HCT116 (cell line): ENCODE results near the gene ATG10. TPM values are rescaled to one million over a fixed set of nuclear protein-coding genes. Genes with fewer than 3 reads are reported as not detected.
"Not testable (repeated sequence)": the region's sequence is repeated elsewhere in the genome, so short reads cannot be mapped to it uniquely, and the experiment has no call there.

Experiments used
- ATAC-seq: fragments of 200-7000 bp; cut with Tn5 transposase; 2 replicates; pipeline ENCODE4 v1.9.1; 2020; ENCODE audit warnings: mild to moderate bottlenecking, moderate library complexity
- BruUV-seq: library from RNA; stranded (reverse); fragments of 400-500 nt; replicated peaks from 2 replicates; lab custom pipeline; 2021; lab: Mats Ljungman, UMichigan
- CTCF ChIA-PET: fragments of 300-600 bp; sonication (Branson Sonifier 250); formaldehyde crosslinking; loops from one replicate; lab custom pipeline; 2021; ENCODE audit warnings: antibody characterized with exemption; lab: Charles Lee
- POLR2A ChIA-PET: fragments of 300-600, 350-600 bp; sonication (Branson Sonifier 250); formaldehyde crosslinking; loops from one replicate; lab custom pipeline; 2021; ENCODE audit warnings: antibody characterized with exemption; lab: Charles Lee
- RAD21 ChIA-PET, 2 experiments: fragments of 300-600 bp; sonication (Branson Sonifier 250); formaldehyde crosslinking; loops; one replicate each; lab custom pipeline; 2023; ENCODE audit warnings: low total read pairs in 2 of 2; ENCODE audit not compliant: uncharacterized antibody in 2 of 2, unreplicated experiment in 2 of 2, low non-redundant PET in 1 of 2; lab: Charles Lee
- DNase-seq: peaks from one replicate; pipeline ENCODE4 v3.0.0-alpha.2; 2010; ENCODE audit warnings: low read depth, low spot score
- H2AFZ ChIP-seq: fragments of 200-600 bp; shearing (Covaris generic), sonication (generic); 2 replicates; pipeline ENCODE4 v1.6.1; 2017; ENCODE audit warnings: low read depth, mixed run types, mixed read lengths, antibody characterized with exemption, low read length; ENCODE audit not compliant: poor library complexity, severe bottlenecking
- H3K27ac ChIP-seq: 2 replicates; pipeline ENCODE4 v1.5.1; 2012; ENCODE audit warnings: low read depth, low read length
- H3K27me3 ChIP-seq: fragments of 200-600 bp; sonication (generic); 2 replicates; pipeline ENCODE4 v1.6.1; 2016; ENCODE audit warnings: mixed run types, low read length, mixed read lengths; ENCODE audit not compliant: insufficient read depth
- H3K36me3 ChIP-seq, 2 experiments: fragments of 200-500 bp in 1 of 2; fragments of 200-600 bp in 1 of 2; sonication (Bioruptor generic) in 1 of 2; sonication (generic) in 1 of 2; 2 replicates each; pipeline versions ENCODE4 v1.5.1 to v1.6.1; 2014 to 2016; ENCODE audit warnings: low read length in 2 of 2, inconsistent platforms in 1 of 2, mixed read lengths in 1 of 2, mixed run types in 1 of 2; ENCODE audit not compliant: insufficient read depth in 2 of 2, control insufficient read depth in 1 of 2
- H3K4me1 ChIP-seq, 2 experiments: fragments of 200-600 bp in 1 of 2; sonication (generic) in 1 of 2; 2 replicates each; pipeline versions ENCODE4 v1.5.1 to v1.6.1; 2012 to 2017; ENCODE audit warnings: low read length in 2 of 2, inconsistent platforms in 1 of 2, mild to moderate bottlenecking in 1 of 2, mixed read lengths in 1 of 2, mixed run types in 1 of 2, moderate library complexity in 1 of 2; ENCODE audit not compliant: insufficient read depth in 2 of 2, control insufficient read depth in 1 of 2
- H3K4me2 ChIP-seq: fragments of 200-600 bp; sonication (generic); 2 replicates; pipeline ENCODE4 v1.6.1; 2017; ENCODE audit warnings: mixed run types, low read length, mixed read lengths
- H3K4me3 ChIP-seq, 2 experiments: fragments of 200-600 bp in 1 of 2; sonication (generic) in 1 of 2; replicated peaks in 1 of 2; 2 replicates each; pipeline ENCODE4 v1.5.1; 2011 to 2016; ENCODE audit warnings: low read length in 2 of 2, control low read depth in 1 of 2, low read depth in 1 of 2, mild to moderate bottlenecking in 1 of 2, mixed read lengths in 1 of 2, mixed run types in 1 of 2
- H3K79me2 ChIP-seq: fragments of 200-600 bp; sonication (generic); 2 replicates; pipeline ENCODE4 v1.6.1; 2017; ENCODE audit warnings: mild to moderate bottlenecking, mixed run types, low read length, moderate library complexity, mixed read lengths; ENCODE audit not compliant: insufficient read depth
- H3K9ac ChIP-seq: fragments of 200-600 bp; sonication (generic); 2 replicates; pipeline ENCODE4 v1.6.1; 2016; ENCODE audit warnings: low read length, mixed read lengths
- H3K9me2 ChIP-seq: fragments of 200-600 bp; sonication (generic), shearing (Covaris generic); 2 replicates; pipeline ENCODE4 v1.6.1; 2017; ENCODE audit warnings: mixed run types, mild to moderate bottlenecking, moderate library complexity; ENCODE audit not compliant: insufficient read depth
- H3K9me3 ChIP-seq, 2 experiments: fragments of 200-500 bp in 1 of 2; fragments of 200-600 bp in 1 of 2; sonication (Bioruptor generic) in 1 of 2; sonication (generic) in 1 of 2; 2 replicates each; pipeline ENCODE4 v1.6.1; 2014 to 2017; ENCODE audit warnings: low read length in 2 of 2, mixed read lengths in 2 of 2, inconsistent platforms in 1 of 2, low read depth in 1 of 2, mild to moderate bottlenecking in 1 of 2, mixed run types in 1 of 2, moderate library complexity in 1 of 2; ENCODE audit not compliant: control insufficient read depth in 1 of 2, insufficient read depth in 1 of 2
- H4K20me1 ChIP-seq: fragments of 200-600 bp; sonication (generic), shearing (Covaris generic); 2 replicates; pipeline ENCODE4 v1.6.1; 2017; ENCODE audit warnings: mixed run types, mild to moderate bottlenecking, moderate library complexity; ENCODE audit not compliant: insufficient read depth
- CEBPB ChIP-seq: IDR thresholded peaks from 2 replicates; pipeline ENCODE4 v1.6.1; 2012; ENCODE audit warnings: low read depth
- EGR1 ChIP-seq: IDR thresholded peaks from 2 replicates; pipeline ENCODE4 v1.6.1; 2012; ENCODE audit warnings: low read depth
- EZH2phosphoT487 ChIP-seq: fragments of 200-600 bp; IDR thresholded peaks from 2 replicates; pipeline ENCODE4 v1.6.1; 2018; ENCODE audit warnings: antibody characterized with exemption, borderline replicate concordance
- JUND ChIP-seq: IDR thresholded peaks from 2 replicates; pipeline ENCODE4 v1.6.1; 2012
- ZNF274 ChIP-seq: fragments of 200-500 bp; sonication (Bioruptor generic); IDR thresholded peaks from 2 replicates; pipeline ENCODE4 v1.6.1; 2014; ENCODE audit warnings: mild to moderate bottlenecking, low read depth, low read length, inconsistent platforms
- intact Hi-C: fragments of 100-400 bp; cut with micrococcal nuclease; formaldehyde crosslinking; loops from 2 replicates; pipeline ENCODE4 v1.10.0; 2022
- total RNA-seq: library from RNA; stranded (reverse); gene quantifications from one replicate; pipeline ENCODE4 v1.2.1, GENCODE V29; 2021; ENCODE audit not compliant: unreplicated experiment
- TF ChIP-seq, protein P1 (sequence below): IDR thresholded peaks from 2 replicates; pipeline ENCODE4 v1.6.1; 2012
- TF ChIP-seq, protein P2 (sequence below): IDR thresholded peaks from 2 replicates; pipeline ENCODE4 v1.6.1; 2012; ENCODE audit warnings: low read depth
- TF ChIP-seq, protein P3 (sequence below): IDR thresholded peaks from 2 replicates; pipeline ENCODE4 v1.6.1; 2011; ENCODE audit warnings: mild to moderate bottlenecking, low read length, moderate library complexity; ENCODE audit not compliant: insufficient replicate concordance; ENCODE audit errors: extremely low read depth
- TF ChIP-seq, protein P4 (sequence below): IDR thresholded peaks from 2 replicates; pipeline ENCODE4 v1.6.1; 2012

Gene ATG10
- total RNA-seq, 1 experiment from 2014 or later = 9.4 TPM

DNA sequence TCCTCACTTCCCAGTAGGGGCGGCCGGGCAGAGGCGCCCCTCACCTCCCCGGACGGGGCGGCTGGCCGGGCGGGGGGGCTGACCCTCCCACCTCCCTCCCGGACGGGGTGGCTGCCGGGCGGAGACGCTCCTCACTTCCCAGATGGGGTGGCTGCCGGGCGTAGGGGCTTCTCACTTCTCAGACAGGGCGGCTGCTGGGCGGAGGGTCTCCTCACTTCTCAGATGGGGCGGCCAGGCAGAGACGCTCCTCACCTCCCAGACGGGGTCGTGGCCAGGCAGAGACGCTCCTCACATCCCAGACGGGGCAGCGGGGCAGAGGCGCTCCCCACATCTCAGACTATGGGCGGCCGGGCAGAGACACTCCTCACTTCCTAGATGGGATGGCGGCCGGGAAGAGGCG is 11.7 kb downstream of the ATG10 start:
- not testable (repeated sequence) for ATAC-seq

DNA sequence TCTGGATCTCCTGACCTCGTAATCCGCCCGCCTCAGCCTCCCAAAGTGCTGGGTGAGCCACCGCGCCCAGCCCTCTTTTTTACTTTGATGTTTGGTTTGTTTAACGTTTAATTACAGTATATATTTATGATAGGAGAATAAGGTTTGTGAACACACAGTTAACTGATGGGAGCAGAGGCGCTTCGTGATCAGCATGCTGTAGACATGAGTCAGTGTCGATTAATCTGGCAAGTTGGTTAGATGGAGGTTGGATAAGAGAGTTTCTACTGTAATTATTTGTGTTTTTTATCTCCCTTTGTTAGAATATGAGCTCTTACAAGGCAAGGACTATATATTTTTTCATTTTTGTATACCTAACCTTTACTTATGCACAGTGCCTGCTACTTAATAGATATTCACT is 14.3 kb downstream of the ATG10 start:
- Histone ChIP-seq H3K27me3 (no peaks in the 10 kb centered on the region), H3K4me2 (no peak overlapping the region), H3K79me2 (no peaks in the 10 kb centered on the region), H2AFZ (no peak overlapping the region), H3K9me2 (no peaks in the 10 kb centered on the region), H3K36me3 (no peaks in the 10 kb centered on the region), H3K9me3 (no peaks in the 10 kb centered on the region), H3K4me3 (no peak overlapping the region), H3K27ac (no peak overlapping the region), H3K4me1 (no peaks in the 10 kb centered on the region), H4K20me1 (no peaks in the 10 kb centered on the region), H3K9ac (no peak overlapping the region)
- DNase-seq (no peak), ATAC-seq (no peak)
- no TSS peak for BruUV-seq
- ChIA-PET RAD21 (no interaction called here), POLR2A (no interaction called here), CTCF (no interaction called here)
- TF ChIP-seq JUND (no peak), EZH2phosphoT487 (no peak), ZNF274 (no peak), CEBPB (no peak), EGR1 (no peak)
- TF ChIP-seq, protein P1, sequence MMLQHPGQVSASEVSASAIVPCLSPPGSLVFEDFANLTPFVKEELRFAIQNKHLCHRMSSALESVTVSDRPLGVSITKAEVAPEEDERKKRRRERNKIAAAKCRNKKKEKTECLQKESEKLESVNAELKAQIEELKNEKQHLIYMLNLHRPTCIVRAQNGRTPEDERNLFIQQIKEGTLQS = no peak
- TF ChIP-seq, protein P2, sequence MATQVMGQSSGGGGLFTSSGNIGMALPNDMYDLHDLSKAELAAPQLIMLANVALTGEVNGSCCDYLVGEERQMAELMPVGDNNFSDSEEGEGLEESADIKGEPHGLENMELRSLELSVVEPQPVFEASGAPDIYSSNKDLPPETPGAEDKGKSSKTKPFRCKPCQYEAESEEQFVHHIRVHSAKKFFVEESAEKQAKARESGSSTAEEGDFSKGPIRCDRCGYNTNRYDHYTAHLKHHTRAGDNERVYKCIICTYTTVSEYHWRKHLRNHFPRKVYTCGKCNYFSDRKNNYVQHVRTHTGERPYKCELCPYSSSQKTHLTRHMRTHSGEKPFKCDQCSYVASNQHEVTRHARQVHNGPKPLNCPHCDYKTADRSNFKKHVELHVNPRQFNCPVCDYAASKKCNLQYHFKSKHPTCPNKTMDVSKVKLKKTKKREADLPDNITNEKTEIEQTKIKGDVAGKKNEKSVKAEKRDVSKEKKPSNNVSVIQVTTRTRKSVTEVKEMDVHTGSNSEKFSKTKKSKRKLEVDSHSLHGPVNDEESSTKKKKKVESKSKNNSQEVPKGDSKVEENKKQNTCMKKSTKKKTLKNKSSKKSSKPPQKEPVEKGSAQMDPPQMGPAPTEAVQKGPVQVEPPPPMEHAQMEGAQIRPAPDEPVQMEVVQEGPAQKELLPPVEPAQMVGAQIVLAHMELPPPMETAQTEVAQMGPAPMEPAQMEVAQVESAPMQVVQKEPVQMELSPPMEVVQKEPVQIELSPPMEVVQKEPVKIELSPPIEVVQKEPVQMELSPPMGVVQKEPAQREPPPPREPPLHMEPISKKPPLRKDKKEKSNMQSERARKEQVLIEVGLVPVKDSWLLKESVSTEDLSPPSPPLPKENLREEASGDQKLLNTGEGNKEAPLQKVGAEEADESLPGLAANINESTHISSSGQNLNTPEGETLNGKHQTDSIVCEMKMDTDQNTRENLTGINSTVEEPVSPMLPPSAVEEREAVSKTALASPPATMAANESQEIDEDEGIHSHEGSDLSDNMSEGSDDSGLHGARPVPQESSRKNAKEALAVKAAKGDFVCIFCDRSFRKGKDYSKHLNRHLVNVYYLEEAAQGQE = no peak
- TF ChIP-seq, protein P3, sequence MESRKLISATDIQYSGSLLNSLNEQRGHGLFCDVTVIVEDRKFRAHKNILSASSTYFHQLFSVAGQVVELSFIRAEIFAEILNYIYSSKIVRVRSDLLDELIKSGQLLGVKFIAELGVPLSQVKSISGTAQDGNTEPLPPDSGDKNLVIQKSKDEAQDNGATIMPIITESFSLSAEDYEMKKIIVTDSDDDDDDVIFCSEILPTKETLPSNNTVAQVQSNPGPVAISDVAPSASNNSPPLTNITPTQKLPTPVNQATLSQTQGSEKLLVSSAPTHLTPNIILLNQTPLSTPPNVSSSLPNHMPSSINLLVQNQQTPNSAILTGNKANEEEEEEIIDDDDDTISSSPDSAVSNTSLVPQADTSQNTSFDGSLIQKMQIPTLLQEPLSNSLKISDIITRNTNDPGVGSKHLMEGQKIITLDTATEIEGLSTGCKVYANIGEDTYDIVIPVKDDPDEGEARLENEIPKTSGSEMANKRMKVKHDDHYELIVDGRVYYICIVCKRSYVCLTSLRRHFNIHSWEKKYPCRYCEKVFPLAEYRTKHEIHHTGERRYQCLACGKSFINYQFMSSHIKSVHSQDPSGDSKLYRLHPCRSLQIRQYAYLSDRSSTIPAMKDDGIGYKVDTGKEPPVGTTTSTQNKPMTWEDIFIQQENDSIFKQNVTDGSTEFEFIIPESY = no peak
- TF ChIP-seq, protein P4, sequence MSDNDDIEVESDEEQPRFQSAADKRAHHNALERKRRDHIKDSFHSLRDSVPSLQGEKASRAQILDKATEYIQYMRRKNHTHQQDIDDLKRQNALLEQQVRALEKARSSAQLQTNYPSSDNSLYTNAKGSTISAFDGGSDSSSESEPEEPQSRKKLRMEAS = no peak
- intact Hi-C loops = no loop called here

More for the DNA sequence above, 11.7 kb downstream of the ATG10 start:
- H2AFZ ChIP-seq, POLR2A ChIA-PET, H3K9me2 ChIP-seq, CTCF ChIA-PET, H3K9me3 ChIP-seq, H3K9ac ChIP-seq, H3K4me3 ChIP-seq, H3K27ac ChIP-seq, RAD21 ChIA-PET, intact Hi-C loops, DNase-seq, H3K36me3 ChIP-seq, H3K27me3 ChIP-seq, H3K79me2 ChIP-seq, BruUV-seq, H4K20me1 ChIP-seq, H3K4me1 ChIP-seq, H3K4me2 ChIP-seq: not testable (repeated sequence)
